ENCODE data around the gene MOCS1. TPM values are rescaled to one million over a fixed set of nuclear protein-coding genes. Genes with fewer than 3 reads are reported as not detected.
A peak's percentile ranks its signal among the peaks of the same experiment; 100 is the strongest.
"Not testable (repeated sequence)": the region's sequence is repeated elsewhere in the genome, so short reads cannot be mapped to it uniquely, and the experiment has no call there.

Gene MOCS1
- 1 to 10 TPM; 3.3 to 4.1 TPM for total RNA-seq

DNA sequence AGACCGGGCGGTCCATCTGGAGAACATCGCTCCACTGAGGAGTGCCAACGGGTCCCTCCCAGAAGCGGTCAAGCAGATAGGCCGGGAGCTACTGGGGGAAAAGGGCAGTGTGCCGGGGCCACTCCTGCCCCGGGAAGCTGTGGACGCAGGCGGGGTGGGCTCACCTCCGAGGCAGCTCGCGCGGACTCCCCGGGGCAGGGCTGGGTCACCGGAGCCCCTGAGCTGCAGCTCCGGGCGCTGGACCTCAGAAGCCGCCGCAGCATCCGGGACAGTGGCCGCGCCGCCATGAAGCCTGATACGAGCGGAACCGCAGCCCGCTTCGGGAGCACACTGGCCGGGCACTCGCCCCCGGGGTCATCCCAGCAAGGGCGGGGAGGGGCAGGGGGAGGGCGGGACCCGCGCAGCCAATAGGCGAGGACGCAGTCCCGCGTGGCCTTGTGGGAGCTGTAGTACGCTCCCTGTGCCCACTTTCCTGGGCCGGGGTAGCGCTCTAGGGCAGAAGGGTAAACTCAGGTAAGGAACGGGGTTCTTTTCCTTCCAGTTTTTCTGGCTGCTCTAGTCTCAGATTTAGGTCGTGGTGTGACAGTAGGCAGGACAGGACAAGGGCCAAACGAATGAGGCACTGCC, at the start of gene MOCS1:
TSS of gene MOCS1 (minus strand) at position 332 of the 627 bp plus-strand sequence. CDS start at position 287, 45 bp downstream.
- Mint-ChIP-seq H3K9me3 (no peaks in the 10 kb centered on the region), H3K27me3 (no peaks in the 10 kb centered on the region)

GRCh38 chr6:39984051-39984450, 49.8 kb upstream of the MOCS1 start:
- H3K27me3 Mint-ChIP-seq = peaks cover 19% of the 10 kb centered on the region
- no peak overlapping the region for H3K27ac Mint-ChIP-seq
- no peaks in the 10 kb centered on the region for H3K4me1 Mint-ChIP-seq
- no peaks in the 10 kb centered on the region for H3K36me3 Mint-ChIP-seq
- H3K4me3 Mint-ChIP-seq = no peak overlapping the region
- H3K9me3 Mint-ChIP-seq = no peaks in the 10 kb centered on the region
- no peak for DNase-seq

More for the DNA sequence above, at the start of gene MOCS1:
- Mint-ChIP-seq H3K27ac (no peak within 1 kb of the TSS), H3K36me3 (no peaks in the 10 kb centered on the region), H3K4me3 (peak within 1 kb of the TSS; percentile 79), H3K4me1 (peaks cover 16% of the 10 kb centered on the region)
- peak; percentile 55 for DNase-seq

GRCh38 chr6:39983193-39983592, 48.9 kb upstream of the MOCS1 start:
- DNase-seq = no peak
- Mint-ChIP-seq H3K27ac (no peak overlapping the region), H3K4me3 (no peak overlapping the region), H3K36me3 (no peaks in the 10 kb centered on the region), H3K9me3 (no peaks in the 10 kb centered on the region), H3K27me3 (peaks cover 19% of the 10 kb centered on the region), H3K4me1 (no peaks in the 10 kb centered on the region)

- Mint-ChIP-seq H3K36me3 (no peaks in the 10 kb centered on the region), H3K27me3 (peaks cover 19% of the 10 kb centered on the region), H3K4me1 (no peaks in the 10 kb centered on the region), H3K4me3 (no peak overlapping the region), H3K27ac (no peak overlapping the region), H3K9me3 (no peaks in the 10 kb centered on the region)
- no peak for DNase-seq
Measured at GRCh38 chr6:39982720-39983119, 48.5 kb upstream of the MOCS1 start.

DNA sequence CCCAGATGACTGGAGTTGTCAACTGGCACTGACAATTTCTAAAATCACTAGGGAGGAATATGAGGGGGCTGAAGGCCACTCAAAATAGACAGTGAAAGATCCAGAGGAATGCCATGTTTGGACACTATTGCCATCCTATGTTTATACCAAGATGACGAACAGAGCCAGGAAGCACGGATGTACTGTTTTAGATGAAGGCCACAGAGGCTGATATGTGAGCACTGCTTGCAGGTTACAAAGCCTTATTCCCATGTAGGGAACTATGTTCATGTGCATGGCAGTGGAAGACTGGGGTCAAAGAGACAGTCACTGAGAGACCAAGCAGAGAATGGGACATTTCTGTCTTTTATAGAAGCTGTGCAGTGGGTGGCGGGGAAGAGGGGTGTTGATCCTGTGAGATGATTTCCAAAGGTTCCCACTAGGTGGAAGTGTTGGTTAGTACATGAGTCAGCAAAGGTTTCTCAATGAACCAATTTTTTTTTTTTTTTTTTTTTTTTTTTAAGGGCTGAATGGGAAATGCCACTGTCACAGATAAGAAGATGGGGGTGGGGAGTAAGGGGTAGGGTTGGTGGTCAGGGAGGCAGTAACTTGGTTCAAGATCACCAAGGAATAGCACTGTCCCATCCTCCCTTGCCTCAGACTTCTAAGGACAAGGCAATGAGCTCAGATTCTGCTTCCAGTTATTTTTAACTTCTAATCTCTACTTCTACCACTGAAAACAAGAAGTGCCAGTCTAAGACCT, 46.7 kb upstream of the MOCS1 start:
- Mint-ChIP-seq H3K36me3 (no peaks in the 10 kb centered on the region), H3K9me3 (no peaks in the 10 kb centered on the region), H3K27ac (no peak overlapping the region), H3K27me3 (peaks cover 23% of the 10 kb centered on the region), H3K4me1 (no peaks in the 10 kb centered on the region), H3K4me3 (no peak overlapping the region)
- DNase-seq = no peak

- no peak for DNase-seq
- H3K4me3 Mint-ChIP-seq = no peak overlapping the region
- peaks cover 19% of the 10 kb centered on the region for H3K27me3 Mint-ChIP-seq
- H3K27ac Mint-ChIP-seq = no peak overlapping the region
- H3K4me1 Mint-ChIP-seq = no peaks in the 10 kb centered on the region
- H3K36me3 Mint-ChIP-seq = no peaks in the 10 kb centered on the region
- no peaks in the 10 kb centered on the region for H3K9me3 Mint-ChIP-seq
Measured at GRCh38 chr6:39979461-39980328, 45.4 kb upstream of the MOCS1 start.

- Mint-ChIP-seq H3K27ac (no peak overlapping the region), H3K4me3 (no peak overlapping the region), H3K4me1 (no peaks in the 10 kb centered on the region), H3K36me3 (no peaks in the 10 kb centered on the region), H3K9me3 (no peaks in the 10 kb centered on the region), H3K27me3 (peaks cover 19% of the 10 kb centered on the region)
- no peak for DNase-seq
Measured at GRCh38 chr6:39978240-39978639, 44.0 kb upstream of the MOCS1 start.

DNA sequence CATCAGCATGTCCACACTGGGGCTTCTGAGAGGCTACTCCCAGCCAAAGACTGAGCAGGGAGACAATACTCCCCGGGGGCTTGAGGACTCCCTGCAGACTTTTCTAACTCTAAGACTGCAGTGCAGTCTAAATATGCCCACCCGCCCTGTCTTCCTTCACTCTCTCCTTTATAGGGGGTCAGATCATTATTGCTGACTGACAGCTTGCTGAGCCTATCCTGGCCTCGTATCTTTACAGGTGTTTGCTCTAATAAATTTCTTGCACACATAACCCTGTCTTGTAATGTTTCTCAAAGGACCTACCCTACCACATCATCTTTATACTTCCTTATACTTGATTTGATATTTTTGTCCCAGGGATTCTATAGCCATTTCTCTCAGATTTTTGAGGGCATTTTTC, 39.4 kb upstream of the MOCS1 start:
- H3K4me3 Mint-ChIP-seq = no peak overlapping the region

GRCh38 chr6:39972717-39973116, 38.5 kb upstream of the MOCS1 start:
- not testable (repeated sequence) for H3K4me3 Mint-ChIP-seq, H3K9me3 Mint-ChIP-seq, H3K4me1 Mint-ChIP-seq, H3K36me3 Mint-ChIP-seq, DNase-seq, H3K27ac Mint-ChIP-seq
- H3K27me3 Mint-ChIP-seq = peaks cover 26% of the 10 kb centered on the region

More for the DNA sequence above, 39.4 kb upstream of the MOCS1 start:
- no peak overlapping the region for H3K27ac Mint-ChIP-seq
- H3K4me1 Mint-ChIP-seq = no peaks in the 10 kb centered on the region
- H3K36me3 Mint-ChIP-seq = no peaks in the 10 kb centered on the region
- peaks cover 23% of the 10 kb centered on the region for H3K27me3 Mint-ChIP-seq
- no peaks in the 10 kb centered on the region for H3K9me3 Mint-ChIP-seq
- DNase-seq = no peak

- H3K36me3 Mint-ChIP-seq, H3K27ac Mint-ChIP-seq, H3K4me3 Mint-ChIP-seq, DNase-seq, H3K9me3 Mint-ChIP-seq, H3K4me1 Mint-ChIP-seq: not testable (repeated sequence)
- H3K27me3 Mint-ChIP-seq = peaks cover 22% of the 10 kb centered on the region
Measured at GRCh38 chr6:39971131-39971530, 36.9 kb upstream of the MOCS1 start.

DNA sequence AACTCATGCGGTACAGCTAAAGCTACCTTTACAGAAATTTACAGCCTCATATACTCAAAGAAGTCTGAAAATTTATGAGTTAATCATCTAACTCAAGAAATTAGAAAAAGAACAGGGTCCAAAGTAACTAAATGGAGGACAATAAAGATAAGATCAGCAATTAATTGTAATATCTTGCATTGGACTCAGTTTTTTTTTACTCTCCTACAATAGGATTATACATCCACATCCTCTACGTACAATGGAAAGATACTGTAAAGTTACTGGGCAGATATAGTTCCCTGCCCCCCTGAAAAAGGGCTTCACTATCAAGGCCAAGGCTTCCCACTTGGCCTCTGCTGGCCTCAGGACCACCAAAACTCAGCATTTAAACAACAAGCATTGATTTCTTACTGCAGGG, 31.5 kb upstream of the MOCS1 start:
- Mint-ChIP-seq H3K36me3 (no peaks in the 10 kb centered on the region), H3K27ac (no peak overlapping the region), H3K4me1 (no peaks in the 10 kb centered on the region), H3K9me3 (no peaks in the 10 kb centered on the region), H3K27me3 (peaks cover 29% of the 10 kb centered on the region), H3K4me3 (no peak overlapping the region)
- no peak for DNase-seq

- no peak for DNase-seq
- Mint-ChIP-seq H3K4me1 (no peaks in the 10 kb centered on the region), H3K36me3 (no peaks in the 10 kb centered on the region), H3K27me3 (peaks cover 32% of the 10 kb centered on the region), H3K9me3 (no peaks in the 10 kb centered on the region), H3K27ac (no peak overlapping the region), H3K4me3 (no peak overlapping the region)
Measured at GRCh38 chr6:39964530-39964929, 30.3 kb upstream of the MOCS1 start.

DNA sequence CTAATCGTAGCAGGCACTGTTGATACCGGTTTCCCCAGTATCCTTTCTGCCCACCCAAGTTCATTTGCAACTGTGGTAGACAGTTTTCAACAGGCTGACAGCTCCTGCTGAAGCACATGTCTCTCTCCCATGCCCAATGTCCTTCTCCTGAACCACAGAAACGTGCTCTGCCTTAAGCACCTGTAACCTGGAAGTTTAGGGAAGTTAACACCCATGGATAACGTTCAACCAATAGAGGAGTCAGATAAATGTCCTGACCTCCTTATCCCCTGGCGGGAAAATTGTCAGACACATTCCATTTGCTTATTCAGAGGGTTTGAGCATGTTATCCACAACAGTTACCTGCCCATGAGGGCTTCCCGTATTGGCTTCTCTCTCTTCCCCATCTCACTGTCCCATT, 29.8 kb upstream of the MOCS1 start:
- no peaks in the 10 kb centered on the region for H3K36me3 Mint-ChIP-seq
- no peaks in the 10 kb centered on the region for H3K9me3 Mint-ChIP-seq
- H3K4me1 Mint-ChIP-seq = no peaks in the 10 kb centered on the region
- no peak overlapping the region for H3K27ac Mint-ChIP-seq
- H3K27me3 Mint-ChIP-seq = peaks cover 28% of the 10 kb centered on the region
- DNase-seq = no peak
- H3K4me3 Mint-ChIP-seq = no peak overlapping the region

DNA sequence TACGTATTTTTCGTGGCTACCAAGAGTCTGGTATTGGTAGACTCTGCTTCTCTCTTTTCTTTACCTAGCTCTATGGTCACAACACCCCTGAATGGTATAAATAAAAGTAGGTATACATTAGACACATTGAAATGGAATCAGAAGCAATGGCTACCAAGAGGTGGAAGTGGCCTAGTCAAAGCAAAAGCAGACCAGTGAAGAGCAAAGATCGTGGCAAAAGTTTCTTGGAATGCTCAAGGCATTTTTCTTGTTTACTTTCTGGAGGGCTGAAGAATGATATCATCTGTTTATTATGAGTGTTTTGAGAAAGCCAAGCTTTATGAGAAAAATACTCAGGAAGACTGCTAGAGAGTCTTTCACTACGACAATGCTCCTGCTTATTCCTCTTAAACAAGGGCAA, 28.6 kb upstream of the MOCS1 start:
- Mint-ChIP-seq H3K27me3 (peaks cover 23% of the 10 kb centered on the region), H3K4me3 (no peak overlapping the region), H3K36me3 (no peaks in the 10 kb centered on the region), H3K4me1 (no peaks in the 10 kb centered on the region), H3K9me3 (no peaks in the 10 kb centered on the region), H3K27ac (no peak overlapping the region)
- DNase-seq = no peak

DNA sequence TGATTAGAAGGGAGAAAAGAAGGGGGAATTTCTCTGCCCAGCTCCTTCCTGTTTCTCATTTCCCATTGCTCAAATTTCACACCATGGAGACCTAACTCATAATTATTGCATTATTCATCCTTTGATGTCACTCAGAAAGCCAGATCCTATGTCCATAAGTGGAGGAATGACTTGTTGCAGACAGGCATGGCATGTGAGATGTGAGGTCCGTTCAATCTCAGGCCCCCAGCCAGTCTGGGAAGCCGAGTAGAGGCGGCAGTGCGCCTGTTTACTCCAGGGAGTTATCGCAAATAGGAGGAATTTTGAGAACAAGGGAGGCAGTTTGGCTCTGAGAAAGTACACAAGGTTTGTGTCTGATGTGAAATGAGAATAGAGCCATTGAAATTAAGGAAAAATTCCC, 26.9 kb upstream of the MOCS1 start:
- no peak overlapping the region for H3K4me3 Mint-ChIP-seq
- H3K36me3 Mint-ChIP-seq = no peaks in the 10 kb centered on the region
- no peaks in the 10 kb centered on the region for H3K9me3 Mint-ChIP-seq
- H3K27ac Mint-ChIP-seq = no peak overlapping the region
- DNase-seq = no peak
- no peaks in the 10 kb centered on the region for H3K4me1 Mint-ChIP-seq
- H3K27me3 Mint-ChIP-seq = peaks cover 24% of the 10 kb centered on the region
